GM18951 (cell line): ENCODE measurements around the gene ZNF385C.

Experiments
- POLR2A ChIP-seq: IDR thresholded peaks from 4 replicates; pipeline ENCODE4 v1.6.1; 2011; ENCODE audit warnings: mild to moderate bottlenecking; ENCODE audit not compliant: insufficient read length, insufficient read depth; ENCODE audit errors: extremely low read depth
- in situ Hi-C: fragments of 300-500 bp; cut with MboI; formaldehyde crosslinking; loops from one replicate; pipeline ENCODE4 v1.12.0; 2022; ENCODE audit warnings: low sequenced_read_pairs, mixed read lengths, inconsistent platforms; ENCODE audit not compliant: unreplicated experiment

ZNF385C gene

GRCh38 chr17:42132941-42133340, 34.7 kb upstream of the ZNF385C start:
- TF ChIP-seq POLR2A: no peak
- in situ Hi-C loops: no loop called here

- in situ Hi-C loops: no loop called here
- no peak for TF ChIP-seq POLR2A
Measured at GRCh38 chr17:42131981-42132432, 33.7 kb upstream of the ZNF385C start.

DNA sequence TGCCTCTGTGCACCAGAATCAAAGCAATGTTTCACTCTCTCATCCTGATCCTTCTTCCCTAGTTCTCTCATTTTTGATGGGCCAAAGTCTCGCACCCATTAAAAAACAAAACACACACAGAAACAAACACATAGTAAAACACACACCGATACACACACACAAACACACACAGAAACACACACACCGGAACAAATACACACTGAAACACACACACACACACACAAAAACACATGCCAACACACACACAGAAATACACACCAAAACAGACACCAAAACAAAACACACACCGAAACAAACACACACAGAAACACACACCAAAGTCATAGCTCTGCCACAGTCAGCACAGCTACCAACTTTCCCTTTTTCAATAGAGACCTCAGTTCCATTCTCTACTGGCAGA, 33.0 kb upstream of the ZNF385C start:
- in situ Hi-C loops: no loop called here
- no peak for TF ChIP-seq POLR2A

- in situ Hi-C loops: no loop called here
- TF ChIP-seq POLR2A: no peak
Measured at GRCh38 chr17:42130310-42130936, 32.1 kb upstream of the ZNF385C start.

DNA sequence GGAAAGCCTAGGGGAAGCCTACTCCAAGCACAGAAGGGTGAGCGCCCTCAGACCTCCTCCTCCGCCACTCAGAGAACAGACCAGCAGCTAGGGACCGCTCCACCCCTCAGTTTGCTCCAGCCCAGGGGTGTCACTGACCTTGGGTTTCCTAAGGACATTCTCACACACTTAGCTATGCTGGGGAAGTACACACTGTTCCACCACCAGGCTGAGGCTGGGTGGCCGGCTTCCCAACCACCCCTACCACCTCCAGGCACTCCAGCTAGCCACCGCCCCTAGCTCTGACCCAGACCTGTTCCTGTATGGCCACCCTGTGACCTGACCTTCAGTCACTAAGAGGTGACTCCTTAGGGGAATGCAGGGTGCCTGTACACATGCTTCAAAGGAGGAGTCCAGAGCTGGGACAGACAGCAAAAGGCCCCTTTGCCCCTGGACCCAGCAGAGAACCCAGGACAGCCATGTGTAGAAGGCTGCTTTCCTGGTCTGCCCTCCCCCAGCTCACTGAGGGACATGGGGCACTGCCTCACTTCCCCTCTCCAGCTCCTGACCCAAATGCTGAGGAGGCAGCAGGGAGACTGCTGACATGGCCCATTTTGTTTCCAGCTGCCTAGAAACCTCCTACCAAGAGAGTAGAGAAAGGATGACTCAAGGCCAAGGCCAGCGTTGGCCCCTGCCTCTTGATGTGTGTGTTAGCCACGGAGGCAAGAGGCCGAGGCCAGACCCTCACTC, 31.0 kb upstream of the ZNF385C start:
- in situ Hi-C loops: no loop called here
- no peak for TF ChIP-seq POLR2A

DNA sequence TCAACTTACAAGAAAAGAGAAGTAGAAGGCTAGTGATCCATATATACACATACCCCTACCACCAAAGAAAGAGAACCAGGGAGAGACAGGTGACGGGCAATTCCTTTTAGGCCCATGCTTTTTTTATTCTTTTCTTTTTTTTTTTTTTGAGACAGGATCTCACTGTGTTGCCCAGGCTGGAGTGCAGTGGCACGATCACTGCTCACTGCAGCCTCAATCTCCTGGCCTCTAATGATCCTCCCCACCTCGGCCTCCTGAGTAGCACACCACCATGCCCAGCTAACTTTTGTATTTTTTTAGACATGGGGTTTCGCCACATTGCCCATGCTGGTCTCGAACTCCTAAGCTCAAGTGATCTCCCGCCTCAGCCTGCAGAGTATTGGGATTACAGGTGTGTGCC, 29.1 kb upstream of the ZNF385C start:
- no peak for TF ChIP-seq POLR2A
- in situ Hi-C loops: no loop called here

DNA sequence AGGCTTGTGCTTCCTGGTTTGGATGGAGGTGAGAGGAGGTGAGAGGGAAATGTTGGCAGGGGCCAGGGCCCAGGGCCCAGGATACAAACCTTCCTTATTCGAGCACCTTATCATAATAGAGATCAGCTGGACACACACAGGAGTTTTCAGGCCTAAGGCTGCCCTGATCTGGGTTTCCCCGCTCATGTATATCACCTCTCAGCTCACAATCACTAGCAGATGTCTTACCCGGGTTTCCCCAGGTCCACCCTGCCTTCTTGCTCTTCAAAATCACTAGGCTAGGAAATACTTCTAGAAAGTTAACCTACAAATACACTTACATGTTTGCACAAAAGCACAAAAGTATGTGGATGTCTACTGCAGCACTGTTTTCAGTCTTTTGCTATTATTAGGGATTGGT, 28.6 kb upstream of the ZNF385C start:
- in situ Hi-C loops: no loop called here

GRCh38 chr17:42125565-42125964, 27.3 kb upstream of the ZNF385C start:
- TF ChIP-seq POLR2A: no peak
- in situ Hi-C loops: no loop called here

More for the DNA sequence above, 28.6 kb upstream of the ZNF385C start:
- TF ChIP-seq POLR2A: no peak

GRCh38 chr17:42124256-42124655, 26.0 kb upstream of the ZNF385C start:
- TF ChIP-seq POLR2A: no peak
- in situ Hi-C loops: no loop called here

GRCh38 chr17:42122371-42123303, 24.4 kb upstream of the ZNF385C start, which contains the start of gene HSPB9:
HSPB9 (plus strand) TSS chr17:42122804; CDS start chr17:42122851, 47 bp downstream.
- in situ Hi-C loops: no loop called here
- no peak for TF ChIP-seq POLR2A

- peak; percentile 87 for TF ChIP-seq POLR2A
- in situ Hi-C loops: no loop called here
Measured at GRCh38 chr17:42120770-42121769, 22.8 kb upstream of the ZNF385C start, which contains the start of gene KAT2A. KAT2A (minus strand) TSS chr17:42121367; CDS start chr17:42121304, 63 bp downstream.
